GM19238 (cell line): Measurements from ENCODE around the gene DVL3.
A peak's percentile ranks its signal among the peaks of the same experiment; 100 is the strongest.

ENCODE experiments used
- DNase-seq: peaks from one replicate; pipeline ENCODE4 v3.0.0; 2011; ENCODE audit warnings: low spot score; ENCODE audit not compliant: insufficient read length

The DVL3 gene

DNA sequence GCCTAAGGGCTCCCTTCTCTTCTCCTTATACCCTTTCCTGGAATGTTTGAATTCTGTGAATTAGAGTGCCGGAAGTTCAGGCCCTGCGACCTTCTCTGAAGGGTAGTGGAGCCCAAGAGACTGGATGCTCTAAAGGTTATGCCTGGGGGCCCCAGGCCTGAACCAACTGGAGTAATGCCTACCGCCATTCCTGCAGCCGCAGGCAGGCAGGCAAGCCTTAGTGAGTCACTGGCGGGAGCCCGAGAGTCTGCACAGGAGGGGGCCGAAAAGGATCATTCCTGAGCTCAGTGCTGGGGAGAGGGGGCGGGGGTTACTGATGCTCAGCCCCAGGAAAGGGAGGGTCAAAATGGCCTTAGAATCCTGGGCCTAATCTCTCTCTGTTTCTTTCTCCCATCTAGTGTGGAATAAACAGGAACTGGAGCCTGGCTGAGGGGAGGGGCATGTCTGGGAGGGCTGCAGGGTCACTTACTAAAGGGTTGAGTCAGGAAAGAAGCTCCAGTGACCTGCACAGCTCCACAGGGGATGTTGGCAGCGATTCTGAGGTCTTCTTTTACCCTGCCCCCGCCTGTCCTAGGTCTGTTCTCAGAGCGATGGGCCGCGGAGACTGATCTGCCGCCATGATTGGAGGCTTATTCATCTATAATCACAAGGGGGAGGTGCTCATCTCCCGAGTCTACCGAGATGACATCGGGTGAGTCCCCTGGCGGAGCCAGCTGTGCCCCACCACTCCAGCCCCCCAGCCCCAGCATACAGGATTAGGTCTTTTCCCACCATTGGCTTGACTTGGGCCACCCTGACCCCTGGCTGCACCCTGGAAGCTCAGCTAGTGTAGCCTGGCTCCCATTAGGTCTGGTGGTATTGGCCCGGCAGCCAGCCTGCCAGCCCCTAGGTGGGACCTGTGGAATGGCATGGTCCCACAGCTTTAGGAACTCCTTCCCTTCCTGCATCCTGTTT lies 21.5 kb downstream of the DVL3 start:
- no peak for DNase-seq

GRCh38 chr3:184177331-184177731 lies 22.2 kb downstream of the DVL3 start:
- DNase-seq = no peak

GRCh38 chr3:184177767-184178306 lies 22.7 kb downstream of the DVL3 start:
- DNase-seq = no peak

DNA sequence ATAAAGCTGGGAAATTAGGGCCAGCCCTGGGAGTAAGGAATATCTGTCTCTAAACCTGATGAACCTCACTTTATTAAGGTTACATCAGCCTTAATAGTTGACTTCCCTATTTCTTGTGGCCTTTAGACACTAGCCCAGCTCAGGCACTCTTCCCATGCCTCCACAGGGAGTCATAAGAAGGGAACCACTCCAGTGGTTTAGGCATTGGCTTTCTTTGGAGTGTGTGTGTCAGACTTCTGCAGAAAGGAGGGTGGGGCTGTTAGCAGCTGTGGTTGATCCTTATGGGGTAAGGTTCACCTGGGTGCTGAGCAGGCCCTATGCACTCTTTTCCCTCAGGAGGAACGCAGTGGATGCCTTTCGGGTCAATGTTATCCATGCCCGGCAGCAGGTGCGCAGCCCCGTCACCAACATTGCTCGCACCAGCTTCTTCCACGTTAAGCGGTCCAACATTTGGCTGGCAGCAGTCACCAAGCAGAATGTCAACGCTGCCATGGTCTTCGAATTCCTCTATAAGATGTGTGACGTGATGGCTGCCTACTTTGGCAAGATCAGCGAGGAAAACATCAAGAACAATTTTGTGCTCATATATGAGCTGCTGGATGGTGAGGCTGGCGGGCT lies 23.5 kb downstream of the DVL3 start:
- DNase-seq = no peak

DNA sequence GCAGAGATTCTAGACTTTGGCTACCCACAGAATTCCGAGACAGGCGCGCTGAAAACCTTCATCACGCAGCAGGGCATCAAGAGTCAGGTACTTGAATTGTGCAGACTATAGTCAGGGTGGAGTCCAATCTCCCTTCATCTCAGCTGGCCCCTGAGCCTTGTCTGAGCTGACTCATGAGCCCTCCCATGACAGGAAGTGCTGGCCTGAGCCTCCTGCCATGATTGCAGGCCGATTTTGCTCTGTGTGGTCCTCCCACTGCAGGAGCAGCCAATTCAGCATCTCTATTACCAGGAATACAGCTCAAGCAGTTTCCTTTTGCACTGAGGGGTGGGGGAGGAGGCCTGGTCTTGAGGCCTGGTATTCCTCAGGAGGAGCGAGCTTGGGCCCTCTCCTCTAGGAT lies 25.0 kb downstream of the DVL3 start:
- no peak for DNase-seq

DNA sequence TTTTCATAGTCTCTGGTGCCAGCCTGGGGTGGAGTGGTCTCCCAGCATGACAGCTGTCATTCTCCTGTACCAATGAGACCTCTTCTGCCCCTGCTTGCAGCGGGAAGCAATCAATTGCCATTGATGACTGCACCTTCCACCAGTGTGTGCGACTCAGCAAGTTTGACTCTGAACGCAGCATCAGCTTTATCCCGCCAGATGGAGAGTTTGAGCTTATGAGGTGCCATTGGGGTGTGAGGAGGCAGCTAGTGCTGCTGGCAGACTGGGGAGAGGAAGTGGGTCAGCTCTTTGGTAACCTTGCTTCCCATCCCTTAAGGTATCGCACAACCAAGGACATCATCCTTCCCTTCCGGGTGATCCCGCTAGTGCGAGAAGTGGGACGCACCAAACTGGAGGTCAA lies 26.4 kb downstream of the DVL3 start:
- no peak for DNase-seq

DNA sequence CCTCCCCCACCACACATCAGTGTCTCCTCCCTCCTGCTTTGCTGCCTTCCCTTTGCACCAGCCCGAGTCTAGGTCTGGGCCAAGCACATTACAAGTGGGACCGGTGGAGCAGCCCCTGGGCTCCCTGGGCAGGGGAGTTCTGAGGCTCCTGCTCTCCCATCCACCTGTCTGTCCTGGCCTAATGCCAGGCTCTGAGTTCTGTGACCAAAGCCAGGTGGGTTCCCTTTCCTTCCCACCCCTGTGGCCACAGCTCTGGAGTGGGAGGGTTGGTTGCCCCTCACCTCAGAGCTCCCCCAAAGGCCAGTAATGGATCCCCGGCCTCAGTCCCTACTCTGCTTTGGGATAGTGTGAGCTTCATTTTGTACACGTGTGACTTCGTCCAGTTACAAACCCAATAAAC lies 28.5 kb downstream of the DVL3 start:
- DNase-seq = no peak

DNA sequence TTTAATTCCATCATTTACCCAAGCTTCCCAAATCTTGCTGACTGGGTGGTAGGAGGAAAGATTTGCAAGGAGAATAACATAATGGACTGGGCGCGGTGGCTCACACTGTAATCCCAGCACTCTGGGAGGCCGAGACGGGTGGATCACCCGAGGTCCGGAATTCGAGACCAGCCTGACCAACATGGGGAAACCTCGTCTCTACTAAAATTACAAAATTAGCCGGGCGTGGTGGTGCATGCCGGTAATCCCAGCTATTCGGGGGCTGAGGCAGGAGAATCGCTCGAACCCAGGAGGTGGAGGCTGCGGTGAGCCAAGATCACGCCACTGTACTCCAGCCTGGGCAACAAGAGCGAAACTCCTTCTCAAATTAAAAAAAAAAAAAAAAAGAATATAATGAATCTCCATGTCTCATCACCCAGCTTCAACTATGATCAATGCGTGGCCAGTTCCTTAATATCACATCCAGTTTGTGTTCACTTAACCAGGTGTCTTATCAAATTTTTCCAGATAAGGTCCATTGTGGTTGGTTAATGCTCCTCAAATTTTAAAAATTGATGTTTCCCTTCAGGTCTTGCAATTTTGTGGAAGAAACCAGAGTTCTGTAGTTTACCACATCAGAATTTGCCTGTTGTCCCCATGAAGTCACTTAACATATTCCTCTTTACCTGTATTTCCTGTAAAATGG lies 29.5 kb downstream of the DVL3 start:
- DNase-seq = no peak

DNA sequence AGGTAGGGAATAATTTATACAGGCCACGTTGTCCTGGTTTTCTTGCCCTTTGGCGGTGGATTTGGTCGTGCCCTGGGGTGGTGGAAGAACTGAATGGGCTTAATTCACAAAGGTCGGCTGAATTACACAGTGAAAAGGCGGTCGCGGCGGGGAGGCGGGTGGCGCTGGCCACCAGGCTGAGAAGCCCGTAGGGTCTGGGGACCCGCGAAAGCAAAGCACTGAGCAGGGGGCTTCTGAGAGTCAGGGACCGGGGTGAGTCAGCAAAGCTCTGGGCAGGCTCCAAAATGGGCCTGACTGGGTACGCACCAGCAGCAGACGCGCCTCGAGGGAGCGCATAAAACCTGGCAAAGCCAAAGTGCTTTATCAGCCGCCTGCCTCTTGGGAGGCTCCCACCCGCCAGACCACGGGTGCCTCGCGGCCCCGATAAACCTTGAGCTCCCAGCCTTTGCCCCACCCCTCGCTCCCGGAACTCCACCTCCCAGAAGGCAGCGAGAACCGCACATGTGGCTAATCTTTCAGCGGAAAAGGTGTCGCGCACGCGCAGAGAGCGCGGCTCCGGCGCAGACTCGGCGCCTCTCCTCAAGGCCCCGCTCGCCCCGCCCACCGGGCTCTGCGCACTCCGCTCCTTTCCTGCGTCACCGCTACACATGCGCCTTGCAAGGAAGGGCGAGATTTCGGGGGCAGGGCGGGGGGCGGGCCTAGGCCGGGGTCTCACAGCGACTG lies 30.4 kb downstream of the DVL3 start:
- peak; percentile 97 for DNase-seq

DNA sequence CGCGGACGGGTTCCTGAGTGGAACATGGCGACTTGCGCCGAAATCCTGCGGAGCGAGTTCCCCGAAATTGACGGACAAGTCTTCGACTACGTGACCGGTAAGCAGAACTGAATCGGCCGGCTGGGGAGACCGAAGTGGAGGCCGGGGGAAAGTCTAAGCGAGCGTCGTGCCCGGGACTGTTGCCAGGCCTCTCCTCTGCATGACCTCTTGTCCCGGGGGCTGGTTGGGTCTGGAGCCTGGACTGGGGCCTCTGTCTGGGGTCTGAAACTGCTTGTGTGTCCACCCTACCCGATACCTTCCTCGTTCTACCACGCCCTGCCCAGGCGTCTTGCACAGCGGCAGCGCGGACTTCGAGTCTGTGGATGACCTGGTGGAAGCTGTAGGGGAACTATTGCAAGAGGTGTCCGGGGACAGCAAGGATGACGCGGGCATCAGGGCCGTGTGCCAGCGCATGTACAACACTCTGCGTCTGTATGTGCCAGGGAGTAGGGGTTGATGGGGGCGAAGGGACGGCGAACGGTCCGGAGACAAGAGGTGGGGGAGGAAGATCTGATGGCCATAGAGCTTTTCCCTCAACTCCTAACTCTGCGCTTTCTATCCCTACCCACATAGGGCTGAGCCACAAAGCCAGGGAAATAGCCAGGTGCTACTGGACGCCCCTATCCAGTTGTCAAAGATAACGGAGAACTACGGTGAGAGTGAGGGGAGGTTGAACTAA lies 31.2 kb downstream of the DVL3 start, which contains the start of gene ABCF3:
Gene ABCF3, plus strand, starts transcription at position 16 of the 718 bp plus-strand sequence. Its CDS starts 9 bp downstream, at position 25.
- no peak for DNase-seq

DNA sequence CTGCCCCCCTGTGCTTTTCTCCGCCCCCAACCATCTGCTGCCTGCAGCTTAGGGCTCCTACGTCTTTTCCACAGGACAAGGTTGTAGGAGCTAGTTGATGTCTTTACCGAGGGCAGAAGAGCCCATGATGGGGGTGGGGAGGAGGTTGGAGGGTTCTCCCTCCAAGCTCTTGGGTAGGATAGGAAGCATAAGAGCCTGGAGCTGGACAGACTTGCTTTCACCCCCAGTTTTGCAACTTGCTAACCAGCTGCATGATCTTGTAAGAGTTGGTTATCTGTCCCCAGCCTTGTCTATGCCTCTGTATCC lies 31.7 kb downstream of the DVL3 start:
- no peak for DNase-seq

DNA sequence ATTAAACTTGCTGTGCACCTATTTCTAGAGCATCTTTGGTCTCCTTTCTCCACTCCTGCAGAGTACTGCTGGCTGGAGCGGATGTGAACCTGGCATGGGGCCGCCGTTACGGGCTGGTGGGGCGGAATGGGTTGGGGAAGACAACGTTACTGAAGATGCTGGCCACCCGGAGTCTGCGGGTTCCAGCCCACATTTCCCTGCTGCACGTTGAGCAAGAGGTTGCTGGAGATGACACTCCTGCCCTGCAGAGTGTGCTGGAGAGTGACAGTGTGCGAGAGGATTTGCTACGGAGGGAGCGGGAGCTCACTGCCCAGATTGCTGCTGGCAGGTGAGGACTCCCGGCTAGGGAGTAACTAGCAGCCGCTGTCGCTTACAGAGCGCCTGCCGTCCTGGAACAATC lies 32.9 kb downstream of the DVL3 start:
- DNase-seq = no peak

DNA sequence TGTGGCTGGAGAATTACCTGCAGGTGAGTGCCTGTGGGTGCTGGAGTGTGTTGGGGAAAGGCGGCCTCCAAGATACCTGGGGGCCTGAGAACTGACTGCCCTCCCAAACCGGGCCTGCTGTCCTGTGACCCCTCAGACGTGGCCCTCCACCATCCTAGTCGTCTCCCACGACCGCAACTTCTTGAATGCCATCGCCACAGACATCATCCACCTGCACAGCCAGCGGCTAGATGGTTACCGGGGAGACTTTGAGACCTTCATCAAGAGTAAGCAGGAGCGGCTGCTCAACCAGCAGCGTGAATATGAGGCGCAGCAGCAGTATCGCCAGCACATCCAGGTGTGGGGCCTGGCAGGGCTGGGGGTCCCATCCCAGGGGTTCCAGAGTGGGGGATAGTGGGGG lies 34.2 kb downstream of the DVL3 start:
- DNase-seq = no peak

GRCh38 chr3:184192889-184193288 lies 37.7 kb downstream of the DVL3 start:
- DNase-seq = no peak

DNA sequence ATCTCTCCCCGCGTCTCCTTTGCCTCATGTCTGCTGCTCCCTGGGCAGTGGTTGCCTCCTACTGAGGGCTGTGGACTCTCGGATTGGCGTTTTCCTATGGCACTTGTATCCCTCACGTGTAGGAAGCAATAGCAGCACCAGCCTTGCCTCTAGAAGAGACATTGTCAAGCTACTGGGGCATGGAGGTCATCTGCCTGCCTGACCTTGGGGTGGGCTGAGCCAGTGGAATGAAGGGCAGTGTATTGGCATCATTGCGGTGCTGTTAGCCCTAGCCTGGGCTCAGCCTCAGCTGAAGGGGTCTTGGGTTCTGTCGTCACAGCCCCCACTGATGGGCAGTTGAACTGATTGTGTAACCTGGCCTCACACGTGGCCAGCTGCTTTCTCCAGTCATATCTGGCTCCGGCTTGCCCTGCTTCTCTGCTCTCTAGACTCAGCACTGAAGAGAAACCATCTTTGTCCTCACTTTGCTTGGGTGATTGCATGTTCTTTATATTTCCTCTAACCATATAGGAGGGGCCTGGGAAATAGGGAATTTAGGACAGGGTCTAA lies 38.9 kb downstream of the DVL3 start:
- no peak for DNase-seq

- no peak for DNase-seq
Measured at GRCh38 chr3:184196536-184196935, 41.4 kb downstream of the DVL3 start.

GRCh38 chr3:184198509-184198908 lies 43.3 kb downstream of the DVL3 start:
- no peak for DNase-seq

GRCh38 chr3:184200825-184201224 lies 45.6 kb downstream of the DVL3 start:
- DNase-seq = no peak

- DNase-seq = no peak
Measured at GRCh38 chr3:184203526-184203925, 48.3 kb downstream of the DVL3 start.

GRCh38 chr3:184209146-184209923 lies 54.2 kb downstream of the DVL3 start:
- DNase-seq = no peak
